GM10266 (cell line): ENCODE results near the gene VPS26A.

Source experiments
- DNase-seq: peaks from one replicate; pipeline ENCODE4 v3.0.0; 2012; ENCODE audit errors: extremely low spot score
- TF ChIP-seq, protein P1 (sequence below): IDR thresholded peaks from 2 replicates; pipeline ENCODE4 v1.5.1; 2012; ENCODE audit warnings: mild to moderate bottlenecking, low read depth; ENCODE audit not compliant: control insufficient read depth, insufficient read depth; ENCODE audit errors: missing control alignments

Gene VPS26A

DNA sequence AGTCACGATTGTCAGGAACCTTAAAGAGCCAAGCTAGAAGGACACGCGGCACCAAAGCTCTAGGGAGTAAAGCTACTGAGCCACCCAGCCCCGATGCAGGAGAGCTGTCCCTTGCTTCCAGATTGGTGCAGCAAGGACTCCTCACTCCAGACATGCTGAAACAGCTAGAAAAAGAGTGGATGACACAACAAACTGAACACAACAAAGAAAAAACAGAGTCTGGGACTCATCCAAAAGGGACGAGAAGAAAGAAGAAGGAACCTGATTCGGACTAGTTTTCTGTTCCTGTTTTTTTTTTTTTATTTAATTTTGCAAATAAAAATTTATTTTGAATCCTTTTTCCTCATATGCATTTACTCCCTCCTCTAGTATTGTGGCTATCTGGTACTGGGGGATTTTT, 84.8 kb downstream of the VPS26A start:
- DNase-seq: no peak

DNA sequence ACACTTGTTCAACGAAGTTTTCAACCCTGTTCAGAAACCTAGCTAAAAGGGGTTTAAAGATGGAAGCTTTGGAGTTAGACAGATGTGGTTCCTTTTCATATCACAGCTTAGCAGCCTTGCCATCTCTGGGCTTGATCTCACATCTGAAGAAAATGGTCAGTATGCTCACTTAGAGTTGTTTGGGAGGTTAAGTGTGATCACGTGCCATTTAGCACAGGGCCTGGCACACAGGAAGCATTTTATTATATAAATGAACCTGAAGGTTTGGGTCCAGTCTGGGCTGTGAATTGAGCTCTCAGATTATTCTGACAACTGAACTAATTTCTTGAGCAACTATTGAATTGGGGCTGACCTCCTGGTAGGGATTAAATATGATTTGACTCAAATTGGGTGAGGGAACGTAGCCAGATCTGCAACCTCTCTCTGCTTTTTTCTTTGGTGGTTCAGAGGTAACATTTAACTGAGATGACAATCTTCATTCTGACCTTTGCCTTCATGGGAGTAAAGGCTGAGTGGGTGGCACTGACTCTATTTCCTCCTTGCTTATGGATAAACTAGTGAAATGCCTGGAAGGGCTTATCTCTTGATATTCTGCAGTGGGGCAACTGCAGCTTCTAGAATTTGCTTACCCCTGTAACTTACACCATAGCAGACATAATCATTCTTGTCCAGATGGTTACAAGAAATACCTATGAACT, 86.0 kb downstream of the VPS26A start:
- no peak for DNase-seq
- TF ChIP-seq, protein P1, sequence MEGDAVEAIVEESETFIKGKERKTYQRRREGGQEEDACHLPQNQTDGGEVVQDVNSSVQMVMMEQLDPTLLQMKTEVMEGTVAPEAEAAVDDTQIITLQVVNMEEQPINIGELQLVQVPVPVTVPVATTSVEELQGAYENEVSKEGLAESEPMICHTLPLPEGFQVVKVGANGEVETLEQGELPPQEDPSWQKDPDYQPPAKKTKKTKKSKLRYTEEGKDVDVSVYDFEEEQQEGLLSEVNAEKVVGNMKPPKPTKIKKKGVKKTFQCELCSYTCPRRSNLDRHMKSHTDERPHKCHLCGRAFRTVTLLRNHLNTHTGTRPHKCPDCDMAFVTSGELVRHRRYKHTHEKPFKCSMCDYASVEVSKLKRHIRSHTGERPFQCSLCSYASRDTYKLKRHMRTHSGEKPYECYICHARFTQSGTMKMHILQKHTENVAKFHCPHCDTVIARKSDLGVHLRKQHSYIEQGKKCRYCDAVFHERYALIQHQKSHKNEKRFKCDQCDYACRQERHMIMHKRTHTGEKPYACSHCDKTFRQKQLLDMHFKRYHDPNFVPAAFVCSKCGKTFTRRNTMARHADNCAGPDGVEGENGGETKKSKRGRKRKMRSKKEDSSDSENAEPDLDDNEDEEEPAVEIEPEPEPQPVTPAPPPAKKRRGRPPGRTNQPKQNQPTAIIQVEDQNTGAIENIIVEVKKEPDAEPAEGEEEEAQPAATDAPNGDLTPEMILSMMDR: no peak

More for the DNA sequence above, 84.8 kb downstream of the VPS26A start:
- TF ChIP-seq, protein P1: no peak

DNA sequence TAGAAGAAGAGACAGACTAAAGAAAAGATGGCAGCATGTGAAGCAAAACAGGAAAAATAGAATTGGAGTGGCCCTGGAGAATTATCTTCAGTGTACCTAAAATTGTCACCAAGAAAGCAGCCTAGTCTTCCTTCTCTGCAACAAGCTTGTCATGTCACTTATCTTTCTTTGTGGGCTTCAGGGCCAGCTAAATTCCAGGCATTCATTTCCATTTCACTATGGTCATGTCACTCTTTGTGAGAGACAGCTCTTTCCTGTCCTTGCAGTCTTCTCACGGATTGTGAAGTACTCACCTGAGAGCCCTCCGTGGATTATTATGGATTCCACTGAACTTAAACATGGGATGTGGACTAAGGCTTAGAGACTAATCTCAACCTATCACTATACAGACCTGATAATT, 87.1 kb downstream of the VPS26A start:
- TF ChIP-seq, protein P1: no peak
- DNase-seq: no peak

DNA sequence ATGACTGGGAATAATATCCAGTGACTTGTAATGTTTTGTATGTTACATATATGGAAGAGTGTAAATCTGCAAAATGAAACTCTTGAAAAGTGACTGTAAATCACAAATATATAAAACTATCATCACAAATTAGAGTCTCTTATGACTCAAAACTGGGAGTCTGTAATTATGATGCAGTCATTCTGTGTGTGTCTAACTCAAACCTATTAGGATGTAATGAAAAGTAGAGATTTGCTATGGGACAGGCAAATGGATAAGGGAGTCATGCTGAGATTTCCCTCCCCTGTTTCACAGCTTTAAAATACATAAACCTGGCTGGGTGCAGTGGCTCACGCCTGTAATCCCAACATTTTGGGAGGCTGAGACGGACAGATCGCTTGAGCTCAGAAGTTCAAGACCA, 87.5 kb downstream of the VPS26A start:
- TF ChIP-seq, protein P1: no peak
- DNase-seq: no peak

DNA sequence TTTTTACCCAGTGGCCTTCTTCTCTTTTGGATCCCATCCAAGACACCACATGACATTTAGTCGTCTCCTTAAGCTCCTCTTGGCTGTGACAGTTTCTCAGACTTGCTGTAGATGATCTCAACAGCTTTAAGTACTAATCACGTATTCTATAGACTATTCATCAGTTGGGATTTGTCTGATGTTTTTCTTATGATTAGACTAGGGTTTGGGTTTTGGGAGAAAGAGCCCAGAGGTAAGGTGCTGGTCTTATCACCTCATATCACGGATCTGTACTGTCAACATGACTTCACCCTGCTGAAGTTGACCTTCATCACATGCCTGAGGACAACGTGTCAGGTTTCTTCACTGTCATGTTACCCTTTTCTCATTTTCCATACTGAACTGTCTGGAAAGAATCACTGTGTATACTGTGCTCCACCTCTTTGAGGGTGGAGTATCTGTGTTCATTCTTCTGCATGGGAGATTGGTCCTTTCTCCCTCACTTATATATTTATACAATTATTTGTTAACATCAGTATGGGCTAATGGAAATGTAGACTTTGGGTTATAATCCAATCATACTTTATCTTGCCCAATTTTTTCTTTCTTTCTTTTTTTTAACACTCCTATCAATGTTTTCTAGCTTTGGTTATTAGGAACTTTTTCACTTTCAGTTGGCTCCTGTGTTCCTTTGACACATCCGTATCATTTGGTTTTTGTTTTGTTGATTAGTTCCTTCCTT, 89.8 kb downstream of the VPS26A start:
- DNase-seq: no peak

DNA sequence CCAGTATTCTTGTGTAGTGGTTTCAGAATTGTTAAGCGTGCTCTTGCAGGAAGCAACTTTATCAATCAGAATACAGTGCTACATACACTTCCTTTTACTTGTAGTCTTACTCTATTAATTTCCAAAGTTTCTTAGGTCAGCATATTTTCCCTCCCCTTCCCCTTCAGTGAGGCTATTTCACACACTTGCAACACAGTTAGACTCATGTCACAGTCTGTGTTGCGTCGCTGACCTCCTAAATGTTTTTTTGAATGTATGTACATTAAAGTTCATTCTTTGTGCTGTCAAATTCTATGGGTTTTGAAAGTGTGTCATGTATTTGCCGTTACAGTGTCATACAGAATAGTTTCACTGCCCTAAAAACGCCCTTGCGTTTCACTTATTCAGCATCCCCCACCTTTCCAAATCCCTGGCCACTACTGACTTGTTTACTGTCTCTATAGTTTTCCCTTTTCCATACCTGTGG, 90.7 kb downstream of the VPS26A start:
- DNase-seq: no peak
- TF ChIP-seq, protein P1: no peak

More for the DNA sequence above, 89.8 kb downstream of the VPS26A start:
- TF ChIP-seq, protein P1: no peak

DNA sequence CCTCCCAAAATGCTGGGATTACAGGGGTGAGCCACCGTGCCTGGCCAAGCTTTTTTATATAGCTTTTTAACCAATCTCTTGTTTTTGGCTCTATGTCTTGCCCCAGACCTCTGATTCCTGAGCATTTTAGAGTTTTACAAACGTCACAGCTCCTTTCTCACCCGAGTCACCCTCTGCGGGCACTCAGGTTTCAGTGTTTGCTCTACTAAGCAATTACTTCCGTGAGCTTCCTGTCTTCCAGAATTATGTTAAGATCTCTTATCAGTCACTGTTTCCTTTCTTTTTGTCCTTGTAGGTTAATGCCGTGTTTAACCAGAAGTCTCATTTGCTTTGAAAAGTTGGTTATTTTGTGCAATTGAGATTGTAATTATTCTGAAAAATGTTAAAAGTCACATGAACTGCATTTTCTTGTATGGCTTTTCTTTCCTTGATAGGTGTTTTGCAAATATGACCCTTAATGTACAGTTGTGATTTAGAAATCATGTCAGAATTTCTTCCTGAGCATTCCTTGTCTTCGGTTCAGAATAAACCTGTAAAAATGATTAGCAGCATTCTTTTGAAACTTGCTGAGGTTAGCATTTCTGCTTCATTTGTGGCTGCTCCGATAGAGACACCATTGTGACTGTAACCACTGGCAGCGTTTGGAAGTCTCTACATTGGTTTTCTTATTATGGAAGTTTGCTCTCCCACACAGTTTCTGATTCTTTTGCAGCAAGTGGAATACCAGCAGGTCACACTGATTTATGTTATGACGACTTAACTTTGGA, 91.6 kb downstream of the VPS26A start:
- TF ChIP-seq, protein P1: no peak
- no peak for DNase-seq
